OCI-LY3 (cell line): ENCODE results near the gene ADARB1.

Experiments used
- EZH2phosphoT487 ChIP-seq: fragments of 200-600 bp; shearing (Covaris generic); IDR thresholded peaks from 2 replicates; pipeline ENCODE4 v1.6.1; 2018; ENCODE audit warnings: antibody characterized with exemption, mixed run types, low read depth
- TF ChIP-seq, protein P1 (sequence below): fragments of 200-600, 300-600 bp; sonication (generic); IDR thresholded peaks from 2 replicates; pipeline ENCODE4 v1.5.1; 2014; ENCODE audit warnings: antibody characterized with exemption, low read length, low read depth

DNA sequence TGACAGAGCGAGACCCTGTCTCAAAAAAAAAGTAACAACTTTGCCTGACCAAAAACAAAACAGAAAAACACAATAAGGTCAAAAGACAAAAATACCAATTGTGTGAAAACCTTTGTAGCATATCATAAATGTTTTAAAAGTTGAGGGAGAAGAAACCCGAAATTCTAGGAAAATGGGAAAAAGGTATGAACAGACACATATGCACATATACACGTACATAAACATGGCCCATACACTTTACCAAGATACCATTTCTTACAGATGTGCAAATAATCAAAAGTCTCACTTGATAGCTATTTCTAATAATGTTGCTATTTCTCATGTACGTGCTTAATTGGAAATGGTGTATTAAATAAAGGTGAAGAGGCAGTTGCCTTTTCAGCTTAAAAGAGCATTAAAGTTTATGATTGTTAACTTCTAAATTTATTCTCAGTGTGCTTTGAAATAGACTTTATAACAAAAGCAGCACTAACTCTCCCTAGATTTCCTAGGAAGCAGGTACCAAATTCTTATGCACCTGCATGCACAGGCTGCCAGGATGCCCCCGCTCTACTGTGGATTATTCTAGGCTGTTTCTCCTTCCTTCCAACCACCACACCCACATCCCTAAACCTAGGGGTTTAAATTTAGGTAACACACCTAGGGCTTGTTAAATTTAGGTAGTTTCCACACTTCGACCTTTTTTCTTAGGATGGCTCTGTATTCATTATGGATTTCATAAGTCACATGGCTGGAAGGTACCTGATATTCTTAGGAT lies 33.8 kb downstream of the ADARB1 start:
- TF ChIP-seq, protein P1, sequence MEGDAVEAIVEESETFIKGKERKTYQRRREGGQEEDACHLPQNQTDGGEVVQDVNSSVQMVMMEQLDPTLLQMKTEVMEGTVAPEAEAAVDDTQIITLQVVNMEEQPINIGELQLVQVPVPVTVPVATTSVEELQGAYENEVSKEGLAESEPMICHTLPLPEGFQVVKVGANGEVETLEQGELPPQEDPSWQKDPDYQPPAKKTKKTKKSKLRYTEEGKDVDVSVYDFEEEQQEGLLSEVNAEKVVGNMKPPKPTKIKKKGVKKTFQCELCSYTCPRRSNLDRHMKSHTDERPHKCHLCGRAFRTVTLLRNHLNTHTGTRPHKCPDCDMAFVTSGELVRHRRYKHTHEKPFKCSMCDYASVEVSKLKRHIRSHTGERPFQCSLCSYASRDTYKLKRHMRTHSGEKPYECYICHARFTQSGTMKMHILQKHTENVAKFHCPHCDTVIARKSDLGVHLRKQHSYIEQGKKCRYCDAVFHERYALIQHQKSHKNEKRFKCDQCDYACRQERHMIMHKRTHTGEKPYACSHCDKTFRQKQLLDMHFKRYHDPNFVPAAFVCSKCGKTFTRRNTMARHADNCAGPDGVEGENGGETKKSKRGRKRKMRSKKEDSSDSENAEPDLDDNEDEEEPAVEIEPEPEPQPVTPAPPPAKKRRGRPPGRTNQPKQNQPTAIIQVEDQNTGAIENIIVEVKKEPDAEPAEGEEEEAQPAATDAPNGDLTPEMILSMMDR: no peak
- no peak for TF ChIP-seq EZH2phosphoT487
